Gastroesophageal sphincter (tissue), 4 donors: ENCODE measurements around the gene BTLA. TPM values are rescaled to one million over a fixed set of nuclear protein-coding genes. Genes with fewer than 3 reads are reported as not detected.
A peak's percentile ranks its signal among the peaks of the same experiment; 100 is the strongest.
"Not testable (repeated sequence)": the region's sequence is repeated elsewhere in the genome, so short reads cannot be mapped to it uniquely, and the experiment has no call there.

ENCODE experiments used
- ATAC-seq: fragments of 150-250 bp; one replicate; pipeline ENCODE4 v1.9.1; 2016; ENCODE audit warnings: mild to moderate bottlenecking, moderate library complexity
- H3K27ac ChIP-seq, 4 donors: fragments of 200-600 bp; sonication (generic) in 3 of 4; 1 replicate in 3 of 4; 2 replicates in 1 of 4; pipeline ENCODE4 v1.5.1; 2016 to 2019
- H3K27me3 ChIP-seq: fragments of 200-600 bp; sonication (generic); one replicate; pipeline ENCODE4 v1.5.1; 2019
- H3K36me3 ChIP-seq, 2 donors: fragments of 200-600 bp; sonication (generic); one replicate each; pipeline ENCODE4 v1.5.1; 2019; ENCODE audit warnings: control low read depth in 1 of 2
- H3K4me1 ChIP-seq, 3 donors: fragments of 200-600 bp; sonication (generic); 1 replicate in 2 of 3; 2 replicates in 1 of 3; pipeline ENCODE4 v1.5.1; 2016 to 2019; ENCODE audit warnings: control low read depth in 2 of 3
- H3K4me3 ChIP-seq, 2 donors: fragments of 200-600 bp; sonication (generic); one replicate each; pipeline ENCODE4 v1.5.1; 2019; ENCODE audit warnings: mild to moderate bottlenecking in 1 of 2, moderate library complexity in 1 of 2
- H3K9me3 ChIP-seq, 3 donors: fragments of 200-600 bp; sonication (generic); one replicate each; pipeline ENCODE4 v1.5.1; 2017 to 2019; ENCODE audit warnings: control low read depth in 2 of 3
- CTCF ChIP-seq, 4 experiments: fragments of 200-600 bp in 2 of 4; fragments of 450-650 bp in 2 of 4; sonication (generic) in 1 of 4; IDR thresholded peaks; one replicate each; pipeline ENCODE4 v1.5.1; 2017 to 2019; ENCODE audit warnings: antibody characterized with exemption in 4 of 4, mild to moderate bottlenecking in 2 of 4, moderate library complexity in 2 of 4
- EP300 ChIP-seq: sonication (generic); formaldehyde crosslinking; IDR thresholded peaks from one replicate; pipeline ENCODE4 v1.6.1; 2017; ENCODE audit warnings: antibody characterized with exemption, mild to moderate bottlenecking
- POLR2A ChIP-seq, 2 donors: fragments of 450-650 bp; IDR thresholded peaks; one replicate each; pipeline ENCODE4 v1.6.1; 2017; ENCODE audit warnings: antibody characterized with exemption in 2 of 2, mild to moderate bottlenecking in 2 of 2, moderate library complexity in 1 of 2
- POLR2AphosphoS5 ChIP-seq: sonication (generic); formaldehyde crosslinking; IDR thresholded peaks from one replicate; pipeline ENCODE4 v1.6.1; 2017; ENCODE audit warnings: antibody characterized with exemption
- WGBS, 2 donors: methylation state at CpG; one replicate each; pipeline ENCODE4 v1.1.5; 2018; ENCODE audit warnings: low coverage in 1 of 2; 5-methylcytosine and 5-hydroxymethylcytosine counted together
- total RNA-seq, 4 donors: library from RNA; depleted of rRNA; stranded (reverse); fragments of >200 nt; gene quantifications; one replicate each; pipeline ENCODE4 v1.1.0, GENCODE V29; 2016

Gene BTLA
- total RNA-seq, 4 donors from 2014 or later: 0.08 to 1.8 TPM; not detected in 2

GRCh38 chr3:112530573-112530972 lies 31.3 kb upstream of the BTLA start:
- Histone ChIP-seq H3K27me3 (no peaks in the 10 kb centered on the region), H3K4me3 (no peak overlapping the region), H3K4me1 (no peaks in the 10 kb centered on the region), H3K9me3 (no peaks in the 10 kb centered on the region), H3K36me3 (peaks cover 0 to 75% of the 10 kb centered on the region in 2 donors), H3K27ac (no peak overlapping the region)
- ATAC-seq: no peak
- TF ChIP-seq CTCF (IDR thresholded peaks at IDR 0.05) (no peak), EP300 (no peak), POLR2AphosphoS5 (no peak), POLR2A (IDR thresholded peaks at IDR 0.05) (no peak)
- 82 to 86% methylated on average over 3 of the region's 3 CpGs for WGBS, 2 donors

GRCh38 chr3:112524127-112524526 lies 24.9 kb upstream of the BTLA start:
- peaks cover 0 to 46% of the 10 kb centered on the region in 2 donors for H3K36me3 ChIP-seq
- not testable (repeated sequence) for H3K27me3 ChIP-seq, H3K4me3 ChIP-seq, ATAC-seq, H3K4me1 ChIP-seq, H3K27ac ChIP-seq, H3K9me3 ChIP-seq
- WGBS, 2 donors: 93 to 96% methylated on average over 5 to 6 of the region's 6 CpGs

GRCh38 chr3:112519424-112520001 lies 20.2 kb upstream of the BTLA start:
- TF ChIP-seq POLR2AphosphoS5: no peak
- no peak for TF ChIP-seq POLR2A (IDR thresholded peaks at IDR 0.05)
- no peak for TF ChIP-seq EP300
- TF ChIP-seq CTCF (IDR thresholded peaks at IDR 0.05): peak; percentile 51 to 83 (median 71)
- H3K4me1 ChIP-seq: no peaks in the 10 kb centered on the region
- H3K27ac ChIP-seq: no peak overlapping the region
- no peaks in the 10 kb centered on the region for H3K9me3 ChIP-seq
- H3K4me3 ChIP-seq: no peak overlapping the region
- peaks cover 0 to 9% of the 10 kb centered on the region in 2 donors for H3K36me3 ChIP-seq
- WGBS, 2 donors: 72 to 85% methylated on average over 2 of the region's 2 CpGs
- peak; percentile 41 for ATAC-seq
- H3K27me3 ChIP-seq: no peaks in the 10 kb centered on the region

- H3K4me1 ChIP-seq, H3K27ac ChIP-seq, ATAC-seq, H3K4me3 ChIP-seq, H3K9me3 ChIP-seq, H3K27me3 ChIP-seq, H3K36me3 ChIP-seq: not testable (repeated sequence)
- WGBS, 2 donors: 49 to 70% methylated on average over 3 of the region's 3 CpGs
These were observed 19.7 kb upstream of the BTLA start for GRCh38 chr3:112518970-112519369.

- Histone ChIP-seq H3K9me3 (no peaks in the 10 kb centered on the region), H3K4me3 (no peak overlapping the region), H3K36me3 (no peaks in the 10 kb centered on the region), H3K27ac (no peak overlapping the region), H3K27me3 (no peaks in the 10 kb centered on the region), H3K4me1 (no peaks in the 10 kb centered on the region)
- TF ChIP-seq EP300: no peak
- TF ChIP-seq POLR2AphosphoS5: no peak
- TF ChIP-seq CTCF (IDR thresholded peaks at IDR 0.05): no peak
- TF ChIP-seq POLR2A (IDR thresholded peaks at IDR 0.05): no peak
- 57 to 66% methylated on average over 2 of the region's 2 CpGs for WGBS, 2 donors
- no peak for ATAC-seq
These were observed 15.4 kb upstream of the BTLA start for GRCh38 chr3:112514527-112515128.

GRCh38 chr3:112512320-112512719 lies 13.0 kb upstream of the BTLA start:
- Histone ChIP-seq H3K27ac (no peak overlapping the region), H3K36me3 (no peaks in the 10 kb centered on the region), H3K9me3 (no peaks in the 10 kb centered on the region), H3K27me3 (no peaks in the 10 kb centered on the region), H3K4me1 (no peaks in the 10 kb centered on the region), H3K4me3 (no peak overlapping the region)
- ATAC-seq: no peak
- TF ChIP-seq EP300: no peak
- no peak for TF ChIP-seq POLR2AphosphoS5
- no peak for TF ChIP-seq POLR2A (IDR thresholded peaks at IDR 0.05)
- no peak for TF ChIP-seq CTCF (IDR thresholded peaks at IDR 0.05)
